Karpas-422 (cell line): Measurements from ENCODE around the gene ADGRA1. TPM values are rescaled to one million over a fixed set of nuclear protein-coding genes. Genes with fewer than 3 reads are reported as not detected.

Experiments
- DNase-seq: peaks from one replicate; pipeline ENCODE4 v3.0.0-alpha.2; 2015
- H2AFZ ChIP-seq: fragments of 200-600 bp; sonication (generic); 2 replicates; pipeline ENCODE4 v1.6.1; 2014; ENCODE audit warnings: antibody characterized with exemption, low read length, mixed read lengths
- H3K27ac ChIP-seq: fragments of 200-600 bp; sonication (generic); 2 replicates; pipeline ENCODE4 v1.5.1; 2014; ENCODE audit warnings: mild to moderate bottlenecking, low read length, moderate library complexity
- H3K27me3 ChIP-seq: fragments of 200-600 bp; sonication (generic); 2 replicates; pipeline ENCODE4 v1.6.1; 2014; ENCODE audit warnings: low read length, mixed read lengths
- H3K36me3 ChIP-seq: fragments of 200-600 bp; sonication (generic); 2 replicates; pipeline ENCODE4 v1.6.1; 2014; ENCODE audit warnings: low read length, mixed read lengths; ENCODE audit not compliant: insufficient read depth
- H3K4me1 ChIP-seq: fragments of 200-600 bp; sonication (generic); 2 replicates; pipeline ENCODE4 v1.6.1; 2014; ENCODE audit warnings: mild to moderate bottlenecking, low read length, mixed read lengths
- H3K4me2 ChIP-seq: fragments of 200-600 bp; sonication (generic); 2 replicates; pipeline ENCODE4 v1.6.1; 2014; ENCODE audit warnings: low read length, low read depth, mild to moderate bottlenecking; ENCODE audit not compliant: poor library complexity, severe bottlenecking
- H3K4me3 ChIP-seq: fragments of 200-600 bp; sonication (generic); 2 replicates; pipeline ENCODE4 v1.5.1; 2014; ENCODE audit warnings: mild to moderate bottlenecking, antibody characterized with exemption, low read length, mixed read lengths
- H3K79me2 ChIP-seq: fragments of 200-600 bp; sonication (generic); 2 replicates; pipeline ENCODE4 v1.6.1; 2014; ENCODE audit warnings: mild to moderate bottlenecking, low read length, mixed read lengths
- H3K9ac ChIP-seq: fragments of 200-600 bp; sonication (generic); 2 replicates; pipeline ENCODE4 v1.6.0; 2014; ENCODE audit warnings: low read length
- H3K9me2 ChIP-seq: fragments of 200-600 bp; sonication (generic), shearing (Covaris generic); replicated peaks from 2 replicates; pipeline ENCODE4 v1.6.0; 2014; ENCODE audit warnings: mild to moderate bottlenecking, low read length, moderate library complexity; ENCODE audit not compliant: insufficient read depth
- H3K9me3 ChIP-seq: fragments of 300-700, 200-600 bp; sonication (generic); 2 replicates; pipeline ENCODE4 v1.6.1; 2014; ENCODE audit warnings: low read length, mixed read lengths
- H4K20me1 ChIP-seq: fragments of 200-600 bp; sonication (generic); 2 replicates; pipeline ENCODE4 v1.6.1; 2014; ENCODE audit warnings: mild to moderate bottlenecking, antibody characterized with exemption, low read length, low read depth; ENCODE audit not compliant: insufficient read depth
- total RNA-seq: library from RNA; depleted of rRNA; stranded (reverse); fragments of >200 nt; shearing (Covaris generic); gene quantifications from 2 replicates; pipeline ENCODE4 v1.2.3, GENCODE V29; 2014; ENCODE audit warnings: low replicate concordance

The ADGRA1 gene
- total RNA-seq, 1 experiment from 2014 or later: not detected

- Histone ChIP-seq H3K4me2 (no peak overlapping the region), H2AFZ (no peak overlapping the region), H3K27ac (no peak overlapping the region), H3K27me3 (no peaks in the 10 kb centered on the region), H3K9me3 (no peaks in the 10 kb centered on the region), H3K9ac (no peak overlapping the region), H3K4me1 (no peaks in the 10 kb centered on the region), H3K36me3 (no peaks in the 10 kb centered on the region), H4K20me1 (no peaks in the 10 kb centered on the region), H3K9me2 (no peaks in the 10 kb centered on the region), H3K4me3 (no peak overlapping the region), H3K79me2 (no peaks in the 10 kb centered on the region)
- no peak for DNase-seq
These were observed 79.3 kb downstream of the ADGRA1 start for GRCh38 chr10:133166828-133167692.

GRCh38 chr10:133167693-133168616 lies 80.2 kb downstream of the ADGRA1 start:
- H3K4me1 ChIP-seq: no peaks in the 10 kb centered on the region
- no peaks in the 10 kb centered on the region for H3K36me3 ChIP-seq
- no peak overlapping the region for H3K4me2 ChIP-seq
- no peaks in the 10 kb centered on the region for H3K79me2 ChIP-seq
- no peak overlapping the region for H2AFZ ChIP-seq
- no peak overlapping the region for H3K9ac ChIP-seq
- H3K9me2 ChIP-seq: no peaks in the 10 kb centered on the region
- no peak for DNase-seq
- H3K4me3 ChIP-seq: no peak overlapping the region
- H4K20me1 ChIP-seq: no peaks in the 10 kb centered on the region
- no peak overlapping the region for H3K27ac ChIP-seq
- no peaks in the 10 kb centered on the region for H3K27me3 ChIP-seq
- H3K9me3 ChIP-seq: no peaks in the 10 kb centered on the region

GRCh38 chr10:133168617-133169031 lies 80.9 kb downstream of the ADGRA1 start:
- Histone ChIP-seq H3K27me3 (no peaks in the 10 kb centered on the region), H3K79me2 (no peaks in the 10 kb centered on the region), H2AFZ (no peak overlapping the region), H3K4me2 (no peak overlapping the region), H3K4me1 (no peaks in the 10 kb centered on the region), H3K36me3 (no peaks in the 10 kb centered on the region), H4K20me1 (no peaks in the 10 kb centered on the region), H3K9me3 (no peaks in the 10 kb centered on the region), H3K4me3 (no peak overlapping the region), H3K9ac (no peak overlapping the region), H3K9me2 (no peaks in the 10 kb centered on the region), H3K27ac (no peak overlapping the region)
- no peak for DNase-seq

DNA sequence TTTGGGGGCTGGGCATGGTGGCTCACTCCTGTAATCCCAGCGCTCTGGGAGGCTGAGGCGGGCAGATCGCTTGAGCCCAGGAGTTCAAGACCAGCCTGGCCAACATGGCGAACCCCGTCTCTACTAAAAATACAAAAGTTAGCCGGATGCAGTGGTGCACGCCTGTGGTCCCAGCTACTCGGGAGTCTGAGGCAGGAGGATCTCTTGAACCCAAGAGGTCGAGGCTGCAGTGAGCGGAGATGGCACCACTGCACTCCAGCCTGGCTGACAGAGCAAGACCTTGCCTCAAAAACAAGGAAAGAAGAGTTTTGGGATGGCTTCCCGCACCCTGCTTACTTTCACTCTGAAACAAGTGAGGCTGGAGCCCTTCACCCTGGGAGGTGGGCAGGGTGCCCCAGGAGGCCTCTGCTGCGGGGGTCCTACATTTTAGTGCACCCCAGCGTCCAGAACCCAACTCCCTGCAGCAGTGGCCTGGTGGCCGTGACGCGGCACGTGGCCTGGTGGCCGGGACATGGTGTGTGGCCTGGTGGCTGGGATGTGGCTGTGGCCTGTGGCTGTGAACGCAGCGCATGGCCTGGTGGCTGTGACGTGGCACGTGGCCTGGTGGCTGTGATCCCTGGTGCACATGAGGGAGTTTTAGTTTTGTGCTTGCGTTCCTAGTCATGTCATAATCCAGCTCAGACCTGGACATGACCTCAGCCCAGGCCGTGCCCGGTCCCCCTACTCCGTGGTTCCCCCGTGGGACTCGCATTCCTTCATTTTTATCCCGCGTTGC lies 81.6 kb downstream of the ADGRA1 start:
- Histone ChIP-seq H2AFZ (no peak overlapping the region), H3K9me2 (no peaks in the 10 kb centered on the region), H3K9me3 (no peaks in the 10 kb centered on the region), H4K20me1 (no peaks in the 10 kb centered on the region), H3K9ac (no peak overlapping the region), H3K4me2 (no peak overlapping the region), H3K4me1 (no peaks in the 10 kb centered on the region), H3K27me3 (no peaks in the 10 kb centered on the region), H3K79me2 (no peaks in the 10 kb centered on the region), H3K27ac (no peak overlapping the region), H3K36me3 (no peaks in the 10 kb centered on the region), H3K4me3 (no peak overlapping the region)
- no peak for DNase-seq

DNA sequence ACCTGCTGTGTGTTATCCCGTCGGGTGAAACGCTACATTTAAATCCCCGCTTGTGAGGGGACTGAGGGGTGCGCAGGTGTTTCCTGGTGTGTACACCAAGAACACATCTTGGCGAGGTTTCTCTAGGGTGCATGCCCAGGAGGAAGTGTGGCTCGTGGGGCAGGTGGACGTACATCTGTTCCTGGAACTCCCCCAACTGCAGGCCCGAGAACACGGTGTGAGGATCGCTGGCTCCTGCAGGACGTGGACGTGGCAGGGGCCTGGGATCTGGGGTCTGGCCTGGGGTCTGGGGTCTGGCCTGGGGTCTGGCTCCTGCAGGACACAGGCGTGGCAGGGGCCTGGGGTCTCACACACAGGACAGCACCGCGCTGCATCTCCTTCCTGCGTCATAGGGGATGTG lies 82.4 kb downstream of the ADGRA1 start:
- H2AFZ ChIP-seq: no peak overlapping the region
- no peaks in the 10 kb centered on the region for H3K79me2 ChIP-seq
- H3K27ac ChIP-seq: no peak overlapping the region
- no peak overlapping the region for H3K9ac ChIP-seq
- H3K9me2 ChIP-seq: no peaks in the 10 kb centered on the region
- no peaks in the 10 kb centered on the region for H3K9me3 ChIP-seq
- no peak overlapping the region for H3K4me2 ChIP-seq
- DNase-seq: no peak
- no peaks in the 10 kb centered on the region for H3K27me3 ChIP-seq
- no peaks in the 10 kb centered on the region for H3K4me1 ChIP-seq
- no peaks in the 10 kb centered on the region for H3K36me3 ChIP-seq
- no peak overlapping the region for H3K4me3 ChIP-seq
- no peaks in the 10 kb centered on the region for H4K20me1 ChIP-seq

DNA sequence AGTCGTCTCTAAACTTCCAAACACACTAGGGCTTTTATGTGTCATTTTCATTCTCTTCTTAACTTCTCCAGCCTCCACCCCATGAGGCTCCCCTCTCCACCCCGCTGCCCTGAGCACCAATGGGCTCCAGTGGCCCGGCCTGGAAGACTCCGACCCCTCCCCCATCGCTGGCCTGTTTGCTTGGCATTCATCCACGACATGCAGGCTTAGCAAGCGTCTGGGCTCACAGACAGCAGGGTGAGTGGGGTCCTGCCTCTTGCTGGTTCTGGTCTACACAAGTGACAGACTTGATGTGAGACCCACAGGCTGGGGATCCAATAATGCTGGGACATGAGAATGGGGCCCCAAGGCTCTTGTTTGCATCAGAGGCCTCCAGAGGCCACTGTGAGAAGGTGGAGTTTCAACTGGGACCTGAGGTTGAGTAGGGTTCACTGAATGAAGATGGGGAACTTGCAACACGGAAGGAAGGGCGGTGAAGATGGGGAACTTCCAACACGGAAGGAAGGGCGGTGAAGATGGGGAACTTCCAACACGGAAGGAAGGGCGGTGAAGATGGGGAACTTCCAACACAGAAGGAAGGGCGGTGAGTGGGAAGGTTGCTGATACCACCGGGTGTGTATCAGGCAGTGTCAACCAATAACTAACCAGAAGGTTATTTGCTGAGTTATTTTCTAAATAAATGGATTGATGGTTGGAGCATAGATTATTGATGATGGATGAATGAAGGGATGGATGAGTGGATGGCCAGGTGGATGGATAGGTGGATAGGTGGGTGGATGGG lies 86.3 kb downstream of the ADGRA1 start:
- Histone ChIP-seq H3K9me2 (no peaks in the 10 kb centered on the region), H3K27me3 (no peaks in the 10 kb centered on the region), H3K4me2 (no peak overlapping the region), H4K20me1 (no peaks in the 10 kb centered on the region), H3K4me3 (no peak overlapping the region), H3K79me2 (no peaks in the 10 kb centered on the region), H3K36me3 (no peaks in the 10 kb centered on the region), H2AFZ (no peak overlapping the region), H3K9ac (no peak overlapping the region), H3K27ac (no peak overlapping the region), H3K4me1 (no peaks in the 10 kb centered on the region), H3K9me3 (peaks cover 10% of the 10 kb centered on the region)
- DNase-seq: no peak

GRCh38 chr10:133174689-133175263 lies 87.1 kb downstream of the ADGRA1 start:
- Histone ChIP-seq H3K9ac (no peak overlapping the region), H3K9me3 (peaks cover 10% of the 10 kb centered on the region), H3K4me2 (no peak overlapping the region), H3K9me2 (no peaks in the 10 kb centered on the region), H3K4me1 (no peaks in the 10 kb centered on the region), H3K27ac (no peak overlapping the region), H2AFZ (no peak overlapping the region), H4K20me1 (no peaks in the 10 kb centered on the region), H3K27me3 (no peaks in the 10 kb centered on the region), H3K36me3 (no peaks in the 10 kb centered on the region), H3K4me3 (no peak overlapping the region), H3K79me2 (no peaks in the 10 kb centered on the region)
- no peak for DNase-seq
